Transverse colon (tissue), 4 donors: ENCODE measurements around the gene TRIM14.

ENCODE experiments used
- POLR2AphosphoS5 ChIP-seq, 3 donors: sonication (generic); formaldehyde crosslinking; IDR thresholded peaks; one replicate each; pipeline ENCODE4 v1.6.1; 2016; ENCODE audit warnings: antibody characterized with exemption in 3 of 3
- TF ChIP-seq, protein P1 (sequence below), 5 experiments: fragments of 200-600 bp in 3 of 5; fragments of 450-650 bp in 2 of 5; sonication (generic) in 3 of 5; IDR thresholded peaks; 1 replicate in 2 of 5; 2 replicates in 3 of 5; pipeline ENCODE4 v1.5.1; 2016 to 2017; ENCODE audit warnings: antibody characterized with exemption in 5 of 5, inconsistent platforms in 3 of 5, mild to moderate bottlenecking in 2 of 5, moderate library complexity in 1 of 5

DNA sequence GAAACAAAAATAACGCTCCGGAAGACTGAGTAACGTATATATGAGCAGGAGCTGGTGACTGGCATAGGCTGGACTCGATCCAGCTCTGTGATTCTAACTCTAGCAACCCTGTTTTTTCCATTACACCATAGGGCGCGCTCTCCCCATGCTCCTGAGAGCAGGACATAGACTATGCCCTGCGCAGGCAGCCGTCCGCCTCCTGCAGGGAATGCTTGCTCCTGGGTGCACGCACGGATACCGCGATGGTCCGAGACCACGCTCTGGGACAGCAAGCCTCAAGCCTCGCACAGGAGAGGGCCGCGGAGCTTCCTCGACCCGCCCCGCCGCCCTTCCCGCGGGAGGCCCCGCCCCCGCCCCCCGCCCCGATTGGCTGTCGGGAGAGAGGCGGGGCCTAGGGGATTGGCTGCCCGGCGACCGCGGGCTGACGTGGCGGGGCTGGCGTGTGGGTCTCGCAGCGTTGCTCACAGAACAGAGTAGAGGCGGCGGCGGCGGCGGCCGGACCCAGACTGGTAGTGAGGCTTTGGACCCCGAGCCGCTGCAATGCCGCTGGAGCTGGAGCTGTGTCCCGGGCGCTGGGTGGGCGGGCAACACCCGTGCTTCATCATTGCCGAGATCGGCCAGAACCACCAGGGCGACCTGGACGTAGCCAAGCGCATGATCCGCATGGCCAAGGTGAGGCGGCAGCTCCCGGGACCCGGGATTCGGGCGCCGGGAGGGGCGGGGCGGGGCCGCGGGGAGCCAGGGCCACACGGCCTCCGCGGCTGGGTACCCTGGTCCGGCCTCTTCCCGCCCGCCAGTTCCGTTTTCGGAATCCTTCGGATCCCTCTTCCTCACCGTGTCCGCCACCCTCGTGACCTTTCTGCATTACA, 62.5 kb downstream of the TRIM14 start, which contains the start of gene NANS:
- TF ChIP-seq POLR2AphosphoS5 (IDR thresholded peaks at IDR 0.05): peak; percentile 99
- TF ChIP-seq, protein P1, sequence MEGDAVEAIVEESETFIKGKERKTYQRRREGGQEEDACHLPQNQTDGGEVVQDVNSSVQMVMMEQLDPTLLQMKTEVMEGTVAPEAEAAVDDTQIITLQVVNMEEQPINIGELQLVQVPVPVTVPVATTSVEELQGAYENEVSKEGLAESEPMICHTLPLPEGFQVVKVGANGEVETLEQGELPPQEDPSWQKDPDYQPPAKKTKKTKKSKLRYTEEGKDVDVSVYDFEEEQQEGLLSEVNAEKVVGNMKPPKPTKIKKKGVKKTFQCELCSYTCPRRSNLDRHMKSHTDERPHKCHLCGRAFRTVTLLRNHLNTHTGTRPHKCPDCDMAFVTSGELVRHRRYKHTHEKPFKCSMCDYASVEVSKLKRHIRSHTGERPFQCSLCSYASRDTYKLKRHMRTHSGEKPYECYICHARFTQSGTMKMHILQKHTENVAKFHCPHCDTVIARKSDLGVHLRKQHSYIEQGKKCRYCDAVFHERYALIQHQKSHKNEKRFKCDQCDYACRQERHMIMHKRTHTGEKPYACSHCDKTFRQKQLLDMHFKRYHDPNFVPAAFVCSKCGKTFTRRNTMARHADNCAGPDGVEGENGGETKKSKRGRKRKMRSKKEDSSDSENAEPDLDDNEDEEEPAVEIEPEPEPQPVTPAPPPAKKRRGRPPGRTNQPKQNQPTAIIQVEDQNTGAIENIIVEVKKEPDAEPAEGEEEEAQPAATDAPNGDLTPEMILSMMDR (IDR thresholded peaks at IDR 0.05): peak in 2 of 5 experiments; percentile 12 to 17
